ENCODE data around the gene KIAA1671.

Gene KIAA1671

DNA sequence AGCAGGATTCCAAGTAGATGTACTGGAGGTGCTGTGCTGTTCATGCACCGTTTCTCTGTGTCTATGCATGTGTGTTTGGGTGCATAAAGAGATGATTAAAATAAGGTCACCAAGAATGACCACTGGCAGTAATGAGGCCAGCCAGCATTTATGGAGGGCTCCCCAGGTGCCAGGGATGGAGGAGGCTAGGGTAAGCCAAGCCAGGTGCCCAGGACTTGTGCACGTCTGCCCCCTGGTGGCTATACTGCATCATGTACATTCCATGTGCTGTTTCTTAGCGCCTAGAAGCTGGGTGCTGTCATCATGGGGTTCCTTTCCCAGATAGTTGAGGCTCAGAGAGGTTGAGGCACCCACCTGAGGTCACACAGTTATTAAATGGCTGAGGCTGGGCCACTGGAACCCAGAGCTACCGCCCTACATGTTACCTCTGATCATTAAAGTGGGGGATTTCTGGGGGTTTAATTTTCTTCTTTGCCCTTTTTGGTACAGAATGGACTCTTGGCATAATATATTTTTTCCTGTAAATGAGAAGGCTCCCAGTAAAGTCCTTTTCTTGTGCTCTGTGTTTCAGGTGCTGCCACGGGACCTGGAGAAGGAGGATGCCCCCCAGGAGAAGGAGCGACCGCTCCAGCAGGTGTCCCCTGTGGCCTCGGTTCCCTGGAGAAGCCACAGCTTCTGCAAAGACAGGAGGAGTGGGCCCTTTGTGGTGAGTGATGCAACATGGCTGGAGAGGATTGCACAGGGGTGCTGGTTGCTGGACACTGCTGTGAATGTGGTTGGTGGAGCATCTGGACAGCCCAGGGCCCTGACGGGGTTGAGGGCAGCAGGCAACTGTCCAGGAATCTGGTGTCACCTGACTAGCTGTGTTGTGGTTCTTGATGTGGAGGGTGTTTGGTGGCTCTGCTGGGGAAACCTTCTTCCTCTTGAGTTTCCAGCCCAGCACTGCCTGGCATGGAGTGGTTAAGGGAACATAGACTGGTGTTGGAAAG, 96.4 kb downstream of the KIAA1671 start:
- DNase-seq = peak; percentile 6 to 15

DNA sequence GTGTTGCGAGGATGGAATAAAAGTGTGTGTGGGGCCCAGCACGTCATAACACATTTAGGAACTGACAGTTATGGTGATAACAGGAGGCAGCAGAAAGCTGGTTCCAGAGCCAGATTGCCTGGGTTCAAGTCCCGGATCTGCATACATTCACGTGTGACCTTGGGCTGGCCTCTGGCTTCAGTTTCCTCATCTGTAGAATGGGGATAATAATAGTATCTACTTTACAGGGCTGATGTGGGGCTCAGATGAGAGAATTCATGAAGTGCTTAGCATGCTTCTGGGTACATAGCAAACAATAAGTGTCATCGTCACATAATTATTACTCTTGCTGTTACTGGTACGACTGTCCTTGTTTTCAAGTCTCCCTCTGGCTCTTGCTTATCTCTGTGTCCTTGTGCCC, 97.3 kb downstream of the KIAA1671 start:
- DNase-seq = no peak

DNA sequence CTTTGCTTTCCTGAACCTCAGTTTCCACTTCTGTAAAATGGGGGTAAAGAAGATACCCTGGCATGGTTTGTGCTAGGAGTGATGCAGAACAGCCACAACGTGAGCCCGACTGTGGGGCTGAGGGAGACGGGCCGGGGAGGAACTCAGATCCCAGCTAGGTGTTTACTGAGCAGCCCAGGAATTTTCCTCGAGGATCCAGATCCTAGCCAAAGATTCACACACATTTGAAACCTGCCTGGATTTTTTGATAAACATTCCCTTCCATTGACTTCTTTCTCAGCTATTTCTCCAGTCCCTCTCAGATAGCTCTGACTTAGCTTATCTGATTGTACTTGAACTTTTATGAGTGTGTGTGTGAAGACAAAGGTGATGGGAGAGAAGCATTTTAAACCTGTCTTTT, 98.0 kb downstream of the KIAA1671 start:
- DNase-seq = no peak

DNA sequence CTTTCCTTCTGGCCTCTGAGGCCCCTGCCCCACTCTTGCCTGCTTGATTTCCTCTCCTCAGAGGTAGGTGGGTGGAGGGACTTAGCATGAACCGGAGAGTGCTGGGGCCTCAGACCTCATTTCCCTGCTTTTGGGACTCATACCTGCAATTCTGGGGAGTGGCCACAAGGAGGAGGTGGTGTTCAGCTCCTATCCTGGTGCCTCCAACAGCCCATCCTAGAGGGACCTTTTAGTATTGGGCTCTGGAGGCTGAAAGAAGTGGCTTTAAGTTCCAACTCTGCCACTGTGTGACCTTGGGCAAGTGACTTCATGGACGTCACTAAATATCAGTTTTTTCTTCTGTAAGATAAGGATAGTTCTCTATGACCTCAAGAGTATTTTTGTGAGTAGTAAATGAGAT, 98.6 kb downstream of the KIAA1671 start:
- DNase-seq = no peak

DNA sequence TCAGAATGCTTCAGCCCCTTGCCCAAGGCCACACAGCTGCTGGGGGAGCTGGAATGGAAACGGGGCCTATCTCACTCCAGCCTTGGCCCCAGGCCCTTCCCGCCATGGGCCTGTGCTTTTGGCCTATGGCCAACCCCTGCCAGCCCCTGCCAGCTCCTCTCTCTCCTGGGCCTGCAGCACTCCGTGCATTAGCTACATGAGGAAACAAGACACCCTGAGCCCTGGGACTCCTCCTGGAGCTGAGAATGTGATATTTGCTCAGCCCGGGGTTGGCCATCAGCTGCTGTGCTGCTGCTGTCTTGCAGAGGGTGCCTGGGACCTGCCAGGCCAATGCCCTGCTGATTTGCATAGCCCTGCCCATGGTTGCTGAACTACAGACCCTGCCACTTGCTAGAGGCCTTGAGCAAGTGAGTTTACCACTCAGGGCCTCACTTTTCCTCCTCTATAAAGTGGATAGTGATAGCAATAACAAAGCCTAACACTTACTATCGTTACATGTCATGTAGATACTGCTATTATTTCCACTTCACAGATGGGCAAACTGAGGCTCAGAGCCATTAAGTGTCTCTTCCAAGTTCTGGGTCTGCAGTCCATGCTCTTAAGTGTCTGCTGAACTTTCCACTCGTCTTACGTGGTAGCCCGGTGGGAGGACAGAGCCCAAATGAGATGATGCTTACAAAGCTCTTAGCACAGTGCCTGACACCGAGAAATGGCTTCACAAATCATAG, 99.6 kb downstream of the KIAA1671 start:
- no peak for DNase-seq

DNA sequence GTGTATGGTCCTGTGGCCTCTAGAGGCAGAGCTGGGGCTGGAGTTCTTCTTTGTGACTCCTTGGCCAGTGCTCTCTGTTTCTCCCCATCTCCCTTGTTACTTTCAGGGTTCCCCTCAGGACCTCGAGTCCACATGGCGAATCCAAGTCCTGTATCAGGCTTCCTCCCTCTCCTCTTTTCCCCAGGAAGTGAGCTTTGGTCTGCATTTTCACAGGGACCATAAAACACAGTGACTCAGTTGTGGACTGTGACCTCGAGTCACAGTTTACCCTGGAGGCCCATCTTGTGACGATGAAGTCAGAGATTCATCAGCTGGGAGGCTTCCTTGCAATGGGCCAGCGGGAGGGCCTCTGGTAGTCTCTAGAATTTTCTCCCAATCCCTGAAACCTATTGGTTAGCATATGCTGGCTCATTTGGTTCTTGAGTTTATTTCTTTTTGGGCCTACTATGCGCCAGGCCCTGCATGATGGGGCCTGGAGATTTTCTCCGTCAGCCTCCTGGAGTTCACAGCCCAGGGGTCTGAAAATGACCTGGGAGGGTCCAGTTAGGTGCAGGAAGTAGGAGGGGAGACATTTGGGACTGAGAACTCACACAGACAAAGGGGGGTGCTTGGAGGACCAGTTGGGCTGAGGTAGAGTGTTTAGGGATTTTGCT, 100.8 kb downstream of the KIAA1671 start:
- no peak for DNase-seq

DNA sequence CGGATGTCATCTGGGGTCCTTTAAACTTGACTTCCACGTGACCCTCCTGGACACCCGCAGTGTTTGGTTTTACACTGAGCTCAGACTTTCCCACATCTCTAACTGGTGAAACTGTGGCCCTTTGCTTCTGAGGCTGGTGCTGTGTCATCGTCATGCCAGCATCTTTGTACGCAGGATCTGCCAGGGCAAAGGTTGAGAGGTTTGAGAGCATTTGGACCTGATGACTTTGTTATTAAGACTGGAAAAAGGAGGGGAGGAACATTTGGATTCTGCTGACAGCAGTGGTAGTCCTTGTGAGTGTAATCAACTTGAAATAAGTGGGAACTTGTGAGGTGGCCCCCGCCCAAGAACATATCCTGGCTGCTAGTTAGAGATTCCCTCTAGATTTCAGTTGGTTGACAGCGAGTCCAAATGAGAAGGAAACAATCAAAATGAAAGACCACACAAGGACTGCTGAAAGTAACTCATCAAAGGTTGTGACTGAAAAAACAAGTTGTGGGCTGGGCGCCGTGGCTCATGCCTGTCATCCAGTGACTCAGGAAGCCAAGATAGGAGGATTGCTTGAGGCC, 102.5 kb downstream of the KIAA1671 start:
- no peak for DNase-seq

DNA sequence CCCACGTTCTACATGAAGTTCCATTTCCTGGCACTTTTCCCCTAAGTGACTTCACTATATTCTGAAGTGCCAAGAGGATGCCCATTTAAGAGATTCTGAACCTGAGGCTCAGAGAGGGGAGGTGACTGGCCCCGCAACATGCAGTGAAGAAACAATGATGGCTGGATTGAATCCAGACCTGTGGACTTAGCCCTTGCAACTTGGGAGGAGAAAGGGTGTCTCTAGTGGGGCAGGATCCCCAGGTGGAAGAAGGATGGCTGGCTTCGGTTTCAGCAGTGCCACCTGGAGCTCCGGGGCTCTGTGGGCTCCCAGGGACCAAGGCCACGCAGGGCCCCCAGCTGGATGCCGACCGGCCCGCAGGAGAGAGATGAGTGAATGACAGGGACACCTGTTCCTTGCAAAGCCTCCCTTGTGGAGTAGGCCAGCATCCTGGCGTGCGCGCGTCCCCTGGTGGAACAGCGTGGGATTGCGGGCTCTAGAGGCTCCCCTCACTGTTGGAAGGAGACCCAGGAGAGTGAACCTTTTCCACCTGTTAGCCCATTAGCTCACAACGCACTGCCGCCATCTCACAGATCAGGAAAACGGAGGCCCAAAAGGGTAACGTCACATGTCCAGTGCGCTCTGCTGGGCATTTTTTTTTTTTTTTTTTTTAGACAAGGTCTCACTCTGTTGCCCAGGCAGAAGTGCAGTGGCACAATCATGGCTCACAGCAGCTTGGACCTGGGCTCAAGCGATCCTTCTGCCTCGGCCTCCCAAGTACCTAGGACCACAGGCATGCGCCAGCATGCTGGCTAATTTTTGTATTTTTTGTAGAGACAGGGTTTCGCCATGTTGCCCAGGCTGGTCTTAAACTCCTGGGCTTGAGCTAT, 104.7 kb downstream of the KIAA1671 start:
- DNase-seq = peak in 1 of 2 donors; percentile 2

DNA sequence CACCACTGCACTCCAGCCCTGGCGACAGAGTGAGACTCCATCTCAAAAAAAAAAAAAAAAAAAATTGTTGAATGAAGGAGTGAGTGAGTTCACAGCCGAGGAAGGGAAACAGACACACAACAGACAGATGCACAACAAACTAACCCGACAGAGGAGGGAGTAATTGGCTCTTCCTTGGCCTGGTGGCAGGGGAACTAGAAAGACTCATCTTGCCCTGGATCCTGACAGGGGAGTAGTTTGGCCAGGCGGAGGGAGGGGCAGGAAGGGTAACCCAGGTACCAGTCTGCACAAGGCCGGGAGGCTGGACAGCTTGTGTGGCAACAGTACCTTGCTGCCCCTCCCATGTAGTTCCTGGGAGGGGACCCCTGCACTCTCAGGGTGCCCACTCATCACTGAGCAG, 106.9 kb downstream of the KIAA1671 start:
- DNase-seq = no peak

DNA sequence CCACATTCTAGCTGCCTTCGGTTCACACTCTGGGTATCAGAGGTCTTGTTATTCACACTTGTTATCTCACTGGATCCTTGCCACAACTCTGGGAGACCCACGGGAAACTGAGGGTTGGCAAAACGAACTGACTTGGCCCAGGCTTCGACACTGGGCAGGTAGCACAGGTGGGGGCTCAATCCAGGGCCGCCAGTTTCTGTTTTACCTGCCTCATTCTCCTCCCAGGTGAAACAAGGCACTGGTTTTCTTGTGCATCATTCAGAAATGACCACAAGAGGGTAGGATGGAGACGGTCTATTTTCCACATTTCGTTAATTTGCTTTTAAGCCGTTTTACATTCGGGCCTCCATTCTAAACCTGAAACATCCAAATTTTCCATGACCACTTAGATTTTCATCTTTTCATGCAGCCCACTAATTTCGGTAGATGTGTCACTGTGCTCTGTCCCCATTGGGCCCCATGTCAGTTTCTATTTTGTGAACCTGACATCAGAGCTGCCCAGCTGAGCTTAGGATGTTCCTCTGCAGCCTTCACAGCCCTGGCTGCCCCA, 108.1 kb downstream of the KIAA1671 start:
- DNase-seq = no peak

DNA sequence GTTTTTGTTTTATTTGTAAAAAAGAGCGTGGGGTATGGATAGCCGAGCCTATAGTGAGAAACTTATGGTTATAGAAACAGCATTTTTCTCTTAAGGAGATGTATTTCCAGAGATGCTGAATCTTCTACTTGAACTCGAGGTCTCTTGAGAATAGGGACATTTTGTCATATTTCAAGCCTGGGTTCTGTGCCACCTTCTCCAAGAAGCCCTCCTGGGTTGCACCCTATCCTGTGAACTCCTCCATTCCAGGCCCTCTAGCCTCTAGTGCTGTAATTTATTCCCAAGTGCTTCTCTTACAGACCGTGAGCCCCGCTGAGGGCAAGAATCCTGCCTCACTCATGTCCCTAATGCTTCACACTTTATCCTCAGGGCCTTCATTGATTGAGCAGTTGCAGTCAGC, 108.6 kb downstream of the KIAA1671 start:
- no peak for DNase-seq

DNA sequence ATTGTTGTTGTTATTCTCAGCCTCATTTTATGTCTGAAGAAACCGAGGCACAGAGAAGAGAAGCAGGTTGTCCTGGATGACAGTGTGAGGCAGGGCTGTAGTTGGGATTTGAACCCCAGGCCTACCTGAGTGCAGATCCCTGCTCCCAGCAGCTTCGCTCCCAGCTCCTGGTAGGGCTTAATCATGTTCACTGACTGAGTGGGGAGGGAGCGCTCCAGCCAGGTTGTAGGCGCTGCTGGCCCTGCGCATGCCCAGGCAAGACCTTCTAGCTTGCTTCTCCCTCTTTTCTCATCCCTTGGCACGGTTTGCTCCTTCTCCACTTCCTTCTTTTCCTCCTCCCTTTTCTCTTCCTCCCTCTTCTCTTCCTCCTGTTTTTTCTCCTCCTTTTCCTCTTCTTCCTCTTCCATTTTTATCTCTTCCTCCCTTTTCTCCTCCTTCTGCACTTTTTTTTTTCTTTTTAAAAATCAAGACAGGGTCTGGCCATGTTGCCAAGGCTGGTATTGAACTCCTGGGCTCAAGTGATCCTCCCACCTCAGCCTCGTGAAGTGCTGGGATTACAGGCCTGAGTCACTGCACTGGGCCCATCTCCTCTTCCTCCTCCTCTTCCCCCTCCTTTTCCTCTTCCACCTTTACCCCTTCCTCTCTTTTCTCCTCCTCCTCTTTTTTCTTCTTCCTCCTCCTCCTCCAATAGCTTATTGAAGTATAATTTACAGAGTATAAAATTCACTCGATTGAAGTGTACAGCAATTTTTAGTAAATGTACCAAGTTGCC, 109.3 kb downstream of the KIAA1671 start:
- no peak for DNase-seq

DNA sequence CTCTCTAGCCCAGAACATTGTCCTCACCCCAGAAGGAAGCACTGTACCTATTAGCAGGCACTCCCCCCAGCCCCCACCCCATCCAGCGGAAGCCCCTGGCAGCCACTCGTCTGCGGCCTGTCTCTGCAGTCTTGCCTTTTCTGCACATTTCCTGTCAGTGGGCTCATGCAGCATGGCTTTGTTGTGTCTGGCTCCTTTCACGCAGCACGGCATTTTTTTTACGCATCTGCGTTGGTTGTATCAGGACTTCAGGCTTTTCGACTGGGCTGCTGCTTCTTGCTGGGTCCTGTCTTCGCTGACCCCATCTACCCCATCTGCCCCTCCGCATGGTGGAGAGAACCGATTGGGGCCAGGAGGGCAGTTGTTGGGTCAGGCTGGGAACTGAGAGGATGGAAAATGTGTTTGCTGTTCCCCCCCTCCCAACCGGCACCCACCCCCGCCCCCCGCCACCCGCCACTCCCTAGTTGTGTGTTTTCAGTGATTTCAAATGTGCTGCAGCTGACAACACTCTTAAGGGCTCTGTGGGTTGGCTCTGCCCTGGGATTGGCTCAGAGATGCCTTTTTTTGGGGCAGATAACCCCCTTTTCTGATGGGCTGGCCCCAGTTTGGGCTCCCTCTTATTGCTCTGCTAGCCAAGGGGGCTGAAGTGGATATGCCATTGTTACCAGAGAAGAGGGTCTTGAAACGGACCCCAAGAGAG, 110.0 kb downstream of the KIAA1671 start:
- DNase-seq = peak in 1 of 2 donors; percentile 10

DNA sequence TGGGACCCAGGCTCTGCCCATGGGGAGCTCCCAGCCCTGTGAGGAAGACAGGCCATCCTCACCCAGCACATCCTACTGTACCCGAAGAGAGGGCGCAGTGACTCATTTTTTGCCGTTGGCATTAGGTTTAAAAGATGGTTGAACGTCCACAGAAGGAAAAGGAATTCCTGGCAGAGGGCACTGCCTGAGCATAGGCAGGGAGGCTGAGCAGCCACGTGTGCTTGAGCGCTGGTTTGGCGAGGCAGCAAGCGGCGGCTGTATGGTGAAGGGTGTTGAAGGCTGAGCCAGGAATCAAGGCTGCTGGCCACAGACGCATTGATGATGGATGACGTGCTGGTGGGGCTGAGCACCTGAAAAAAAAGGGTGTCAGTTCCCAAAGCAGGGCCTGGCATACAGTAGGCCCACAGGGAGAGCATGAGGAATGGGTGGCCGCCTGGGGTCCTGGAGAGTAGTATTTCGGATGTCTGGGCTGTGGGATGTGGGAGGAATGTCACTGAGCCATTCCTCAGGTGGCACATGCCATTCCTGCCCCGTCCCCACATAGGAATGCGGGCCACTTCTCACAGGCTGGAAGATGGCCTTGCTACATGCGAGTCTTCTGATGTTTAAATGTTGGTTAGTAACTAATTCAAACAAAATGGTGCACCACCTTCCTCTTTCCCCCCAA, 112.5 kb downstream of the KIAA1671 start:
- DNase-seq = no peak

DNA sequence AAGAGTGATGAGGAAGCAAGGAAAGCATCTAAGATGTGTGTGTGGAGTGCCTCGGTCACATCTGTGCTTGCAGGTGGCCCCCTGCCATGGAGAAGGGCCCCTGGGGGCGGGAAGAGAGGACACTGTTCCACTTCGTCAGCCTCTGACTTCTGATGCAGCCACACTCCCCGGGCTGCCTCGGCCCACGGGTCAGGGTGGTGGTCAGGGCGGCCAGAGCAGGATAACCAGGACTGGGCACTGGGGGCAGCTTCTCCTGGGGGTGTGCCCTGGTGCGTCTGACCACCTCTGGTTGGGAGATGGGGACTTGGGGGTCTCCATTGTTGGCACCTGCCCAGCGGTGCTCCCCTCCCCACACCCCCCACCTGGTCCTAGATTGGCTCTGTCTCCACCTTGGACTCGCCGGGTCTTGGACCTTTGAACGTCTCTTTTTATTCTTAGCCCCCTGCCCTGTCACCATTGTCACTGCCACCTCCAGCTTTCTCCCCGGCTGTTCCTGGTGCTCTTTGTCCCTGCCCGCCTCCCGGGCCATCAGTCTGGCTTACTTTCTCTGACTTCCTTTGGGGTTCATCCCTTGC, 114.4 kb downstream of the KIAA1671 start:
- no peak for DNase-seq

DNA sequence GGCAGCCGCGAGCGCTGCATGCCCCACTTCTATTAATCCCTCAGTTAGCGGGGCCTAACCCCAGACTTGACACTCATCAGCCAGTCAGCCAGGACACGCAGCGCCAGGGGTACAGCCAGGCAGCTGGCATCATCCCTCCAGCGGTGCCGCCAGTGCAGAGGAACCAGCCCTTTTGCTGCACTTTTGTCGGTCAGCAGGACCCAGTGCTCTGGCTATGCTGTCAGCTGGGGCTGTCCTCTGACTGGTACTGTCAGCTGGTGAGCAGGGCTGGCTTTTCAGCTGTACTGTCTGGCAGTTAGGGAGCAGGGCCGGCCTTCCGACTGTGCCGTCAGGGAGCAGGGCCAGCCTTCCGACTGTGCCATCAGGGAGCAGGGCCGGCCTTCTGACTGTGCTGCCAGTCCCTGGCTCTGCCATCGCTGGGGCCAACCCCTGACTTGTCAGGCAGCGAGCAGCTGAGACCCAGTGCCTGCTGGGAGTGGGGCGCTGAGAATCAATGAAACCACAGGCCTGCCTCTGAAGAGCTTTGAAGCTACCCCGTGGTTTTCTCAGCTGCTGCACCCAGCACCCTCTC, 115.4 kb downstream of the KIAA1671 start:
- DNase-seq = no peak

DNA sequence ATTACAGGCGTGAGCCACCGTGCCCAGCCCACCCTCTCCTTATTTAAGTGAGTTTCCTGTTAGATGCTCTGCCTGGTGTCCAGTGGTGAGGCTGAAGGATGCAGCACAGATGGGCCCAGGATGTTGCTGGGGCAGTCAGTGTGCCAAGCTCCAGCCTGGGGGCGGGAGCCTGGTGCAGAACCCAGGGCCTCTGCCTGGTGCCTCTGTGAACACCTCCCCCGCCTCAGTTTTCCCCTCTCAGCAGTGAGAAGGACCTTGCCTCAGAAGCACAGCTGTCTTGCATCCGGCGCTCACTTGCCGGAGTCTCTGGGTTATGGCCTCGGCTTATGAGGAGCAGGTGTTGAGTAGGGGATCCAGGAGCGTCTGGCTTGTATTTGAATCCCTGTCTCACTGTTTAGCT, 116.2 kb downstream of the KIAA1671 start:
- no peak for DNase-seq

DNA sequence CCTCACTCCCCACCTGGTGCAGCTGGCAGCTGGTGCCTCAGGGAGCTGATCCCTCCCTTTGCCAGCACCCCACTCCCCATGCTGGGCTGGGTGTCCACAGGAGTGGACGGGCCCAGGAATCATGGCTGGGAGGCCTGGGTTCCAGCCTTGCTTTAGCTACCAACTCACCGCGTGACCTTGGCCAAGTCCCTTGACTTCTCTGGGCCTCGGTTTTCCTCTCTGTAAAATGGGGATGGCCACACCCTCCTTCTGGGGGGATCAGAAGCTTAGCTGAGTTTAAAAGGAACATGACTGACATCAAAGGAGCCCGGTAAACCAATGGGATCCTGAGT, 116.9 kb downstream of the KIAA1671 start:
- DNase-seq = no peak

All from bone marrow (tissue), 2 donors.